Loucy (cell line): ENCODE measurements around the gene IDS.
"Not testable (repeated sequence)": the region's sequence is repeated elsewhere in the genome, so short reads cannot be mapped to it uniquely, and the experiment has no call there.

Experiments used
- CTCF ChIP-seq: fragments of 200-600 bp; sonication (generic); conservative IDR thresholded peaks from 2 replicates; pipeline ENCODE4 v1.5.1; 2014; ENCODE audit warnings: mild to moderate bottlenecking, antibody characterized with exemption, low read length
- EZH2phosphoT487 ChIP-seq: fragments of 200-600 bp; IDR thresholded peaks from 2 replicates; pipeline ENCODE4 v1.6.1; 2018; ENCODE audit warnings: antibody characterized with exemption, mild to moderate bottlenecking, moderate library complexity, borderline replicate concordance

- not testable (repeated sequence) for TF ChIP-seq CTCF, EZH2phosphoT487
These were observed 1.7 kb downstream of the IDS start for GRCh38 chrX:149503446-149503845.
